Mesenchymal stem cell (in vitro differentiated cells and primary cell): ENCODE data around the gene ATP6AP2.

Source experiments
- DNase-seq: peaks from one replicate; pipeline ENCODE4 v3.0.0-alpha.2; 2013
- H2AFZ ChIP-seq: one replicate; pipeline ENCODE4 v1.6.1; 2013; ENCODE audit warnings: low read depth, mild to moderate bottlenecking, control low read depth, inconsistent platforms, low read length, moderate library complexity
- H2AK5ac ChIP-seq: 2 replicates; pipeline ENCODE4 v1.6.1; 2013; ENCODE audit warnings: low read length, moderate library complexity, mild to moderate bottlenecking, inconsistent platforms; ENCODE audit not compliant: severe bottlenecking
- H2BK120ac ChIP-seq: one replicate; pipeline ENCODE4 v1.6.1; 2013; ENCODE audit warnings: low read depth, mild to moderate bottlenecking, inconsistent platforms, low read length, moderate library complexity
- H2BK12ac ChIP-seq, 2 experiments: one replicate each; pipeline ENCODE4 v1.6.1; 2013; ENCODE audit warnings: inconsistent platforms in 2 of 2, low read length in 2 of 2, mild to moderate bottlenecking in 2 of 2, moderate library complexity in 2 of 2, control low read depth in 1 of 2
- H2BK15ac ChIP-seq: one replicate; pipeline ENCODE4 v1.6.1; 2013; ENCODE audit warnings: mild to moderate bottlenecking, low read depth, inconsistent platforms; ENCODE audit not compliant: poor library complexity, severe bottlenecking
- H2BK5ac ChIP-seq: 2 replicates; pipeline ENCODE4 v1.6.1; 2013; ENCODE audit warnings: low read depth, mild to moderate bottlenecking, low read length, control low read depth, inconsistent platforms; ENCODE audit not compliant: poor library complexity, severe bottlenecking
- H3K14ac ChIP-seq, 2 experiments: one replicate each; pipeline ENCODE4 v1.6.1; 2013; ENCODE audit warnings: inconsistent platforms in 2 of 2, low read length in 2 of 2, control low read depth in 1 of 2, mild to moderate bottlenecking in 1 of 2, moderate library complexity in 1 of 2
- H3K18ac ChIP-seq, 2 experiments: one replicate each; pipeline ENCODE4 v1.6.1; 2013; ENCODE audit warnings: inconsistent platforms in 2 of 2, low read length in 2 of 2, control low read depth in 1 of 2, low read depth in 1 of 2, mild to moderate bottlenecking in 1 of 2
- H3K23ac ChIP-seq, 2 experiments: one replicate each; pipeline ENCODE4 v1.6.1; 2013; ENCODE audit warnings: inconsistent platforms in 2 of 2, low read length in 2 of 2, mild to moderate bottlenecking in 2 of 2, moderate library complexity in 2 of 2, control low read depth in 1 of 2
- H3K27ac ChIP-seq: 2 replicates; pipeline ENCODE4 v1.5.1; 2013; ENCODE audit warnings: mild to moderate bottlenecking, moderate library complexity, low read length, control low read depth, inconsistent platforms; ENCODE audit not compliant: poor library complexity, severe bottlenecking
- H3K27me3 ChIP-seq, 2 experiments: 2 replicates each; pipeline versions ENCODE4 v1.6.1 to v1.7.0; 2013; ENCODE audit warnings: low read length in 2 of 2, mild to moderate bottlenecking in 2 of 2, moderate library complexity in 2 of 2, control low read depth in 1 of 2, inconsistent platforms in 1 of 2; ENCODE audit not compliant: control insufficient read depth in 1 of 2, insufficient read depth in 1 of 2
- H3K36me3 ChIP-seq, 2 experiments: 2 replicates each; pipeline versions ENCODE4 v1.6.1 to v1.7.0; 2013; ENCODE audit warnings: low read length in 2 of 2, control low read depth in 1 of 2, inconsistent platforms in 1 of 2, low read depth in 1 of 2, mild to moderate bottlenecking in 1 of 2; ENCODE audit not compliant: insufficient read depth in 2 of 2, control insufficient read depth in 1 of 2
- H3K4ac ChIP-seq, 2 experiments: one replicate each; pipeline ENCODE4 v1.6.1; 2013; ENCODE audit warnings: inconsistent platforms in 2 of 2, low read length in 2 of 2, mild to moderate bottlenecking in 2 of 2, moderate library complexity in 2 of 2, control low read depth in 1 of 2, low read depth in 1 of 2
- H3K4me1 ChIP-seq: 2 replicates; pipeline ENCODE4 v1.6.1; 2013; ENCODE audit warnings: low read depth, low read length, control low read depth; ENCODE audit not compliant: control insufficient read depth, insufficient read depth
- H3K4me2 ChIP-seq: 2 replicates; pipeline ENCODE4 v1.6.1; 2013; ENCODE audit warnings: low read length, mild to moderate bottlenecking, inconsistent platforms; ENCODE audit not compliant: poor library complexity, severe bottlenecking
- H3K4me3 ChIP-seq, 2 experiments: 2 replicates each; pipeline versions ENCODE4 v1.5.1 to v1.7.0; 2013; ENCODE audit warnings: low read length in 2 of 2, mild to moderate bottlenecking in 2 of 2, control low read depth in 1 of 2, low read depth in 1 of 2; ENCODE audit not compliant: insufficient read depth in 1 of 2
- H3K79me1 ChIP-seq: replicated peaks from 2 replicates; pipeline ENCODE4 v1.6.1; 2013; ENCODE audit warnings: mild to moderate bottlenecking, control low read depth, low read length, inconsistent platforms; ENCODE audit not compliant: poor library complexity, severe bottlenecking
- H3K9ac ChIP-seq: 2 replicates; pipeline ENCODE4 v1.7.0; 2013; ENCODE audit warnings: mild to moderate bottlenecking, low read length, moderate library complexity
- H3K9me3 ChIP-seq: 2 replicates; pipeline ENCODE4 v1.7.0; 2013; ENCODE audit warnings: mild to moderate bottlenecking, low read length; ENCODE audit not compliant: control insufficient read depth
- H4K8ac ChIP-seq: one replicate; pipeline ENCODE4 v1.6.1; 2013; ENCODE audit warnings: inconsistent platforms, mild to moderate bottlenecking, low read length, moderate library complexity
- H4K91ac ChIP-seq: one replicate; pipeline ENCODE4 v1.6.1; 2013; ENCODE audit warnings: mild to moderate bottlenecking, low read length, inconsistent platforms
- WGBS: methylation state at CpG from one replicate; pipeline ENCODE4 v1.1.7; 2013; ENCODE audit warnings: mixed read lengths; 5-methylcytosine and 5-hydroxymethylcytosine counted together

The ATP6AP2 gene

GRCh38 chrX:40552768-40553167 is 28.0 kb upstream of the ATP6AP2 start:
- H3K79me1 ChIP-seq: no peaks in the 10 kb centered on the region
- no peak overlapping the region for H3K4ac ChIP-seq
- H2AK5ac ChIP-seq: no peak overlapping the region
- H2BK15ac ChIP-seq: no peak overlapping the region
- no peak overlapping the region for H3K4me3 ChIP-seq
- no peak overlapping the region for H4K91ac ChIP-seq
- H3K23ac ChIP-seq: no peak overlapping the region
- H3K4me2 ChIP-seq: no peak overlapping the region
- no peak overlapping the region for H2BK120ac ChIP-seq
- H2BK12ac ChIP-seq: no peak overlapping the region
- WGBS: 78% methylated on average over 1 of the region's 5 CpGs
- peak; percentile 26 for DNase-seq
- H2AFZ ChIP-seq: no peak overlapping the region
- H3K14ac ChIP-seq: no peak overlapping the region
- H3K36me3 ChIP-seq: no peaks in the 10 kb centered on the region
- no peaks in the 10 kb centered on the region for H3K9me3 ChIP-seq
- no peak overlapping the region for H3K18ac ChIP-seq
- H3K27me3 ChIP-seq: peaks cover 7 to 54% of the 10 kb centered on the region in 2 experiments
- H4K8ac ChIP-seq: no peak overlapping the region
- H3K4me1 ChIP-seq: peaks cover 4% of the 10 kb centered on the region
- H3K27ac ChIP-seq: no peak overlapping the region
- no peak overlapping the region for H2BK5ac ChIP-seq
- H3K9ac ChIP-seq: no peak overlapping the region

- H2AK5ac ChIP-seq: no peak overlapping the region
- H3K4me2 ChIP-seq: no peak overlapping the region
- no peak overlapping the region for H2BK15ac ChIP-seq
- H3K36me3 ChIP-seq: no peaks in the 10 kb centered on the region
- no peak overlapping the region for H3K18ac ChIP-seq
- H2BK120ac ChIP-seq: no peak overlapping the region
- no peak overlapping the region for H3K4me3 ChIP-seq
- H3K9me3 ChIP-seq: no peaks in the 10 kb centered on the region
- H4K91ac ChIP-seq: no peak overlapping the region
- H4K8ac ChIP-seq: no peak overlapping the region
- H2AFZ ChIP-seq: no peak overlapping the region
- no peak for DNase-seq
- H3K27ac ChIP-seq: no peak overlapping the region
- H3K23ac ChIP-seq: no peak overlapping the region
- H3K79me1 ChIP-seq: no peaks in the 10 kb centered on the region
- no peak overlapping the region for H3K9ac ChIP-seq
- H2BK12ac ChIP-seq: no peak overlapping the region
- no peak overlapping the region for H2BK5ac ChIP-seq
- H3K4ac ChIP-seq: no peak overlapping the region
- no peak overlapping the region for H3K14ac ChIP-seq
- 30% methylated on average over 3 of the region's 4 CpGs for WGBS
- H3K4me1 ChIP-seq: no peaks in the 10 kb centered on the region
- peaks cover 7 to 54% of the 10 kb centered on the region in 2 experiments for H3K27me3 ChIP-seq
These were observed 22.2 kb upstream of the ATP6AP2 start for GRCh38 chrX:40558590-40558989.

- no peak overlapping the region for H3K4ac ChIP-seq
- H3K14ac ChIP-seq: no peak overlapping the region
- H3K18ac ChIP-seq: no peak overlapping the region
- peaks cover 0 to 61% of the 10 kb centered on the region in 2 experiments for H3K27me3 ChIP-seq
- no peak overlapping the region for H2BK15ac ChIP-seq
- no peak overlapping the region for H2AK5ac ChIP-seq
- no peak overlapping the region for H4K8ac ChIP-seq
- no peaks in the 10 kb centered on the region for H3K9me3 ChIP-seq
- WGBS: 97% methylated on average over 7 of the region's 10 CpGs
- no peak overlapping the region for H4K91ac ChIP-seq
- H2AFZ ChIP-seq: no peak overlapping the region
- H3K4me2 ChIP-seq: no peak overlapping the region
- no peaks in the 10 kb centered on the region for H3K36me3 ChIP-seq
- no peak overlapping the region for H3K27ac ChIP-seq
- H2BK12ac ChIP-seq: no peak overlapping the region
- no peak for DNase-seq
- H3K79me1 ChIP-seq: no peaks in the 10 kb centered on the region
- no peak overlapping the region for H3K9ac ChIP-seq
- no peak overlapping the region for H3K4me3 ChIP-seq
- no peak overlapping the region for H2BK5ac ChIP-seq
- no peak overlapping the region for H2BK120ac ChIP-seq
- no peak overlapping the region for H3K23ac ChIP-seq
- no peaks in the 10 kb centered on the region for H3K4me1 ChIP-seq
These were observed 17.0 kb upstream of the ATP6AP2 start for GRCh38 chrX:40563784-40564183.

- WGBS: 63% methylated on average over 1 of the region's 4 CpGs
- no peak overlapping the region for H3K4me3 ChIP-seq
- no peaks in the 10 kb centered on the region for H3K36me3 ChIP-seq
- no peak overlapping the region for H3K4ac ChIP-seq
- no peaks in the 10 kb centered on the region for H3K79me1 ChIP-seq
- no peak overlapping the region for H4K8ac ChIP-seq
- no peak overlapping the region for H2AFZ ChIP-seq
- no peak overlapping the region for H3K18ac ChIP-seq
- no peak overlapping the region for H2BK5ac ChIP-seq
- no peak overlapping the region for H3K14ac ChIP-seq
- H2BK12ac ChIP-seq: no peak overlapping the region
- no peak for DNase-seq
- H2AK5ac ChIP-seq: no peak overlapping the region
- no peak overlapping the region for H4K91ac ChIP-seq
- H2BK120ac ChIP-seq: no peak overlapping the region
- no peaks in the 10 kb centered on the region for H3K9me3 ChIP-seq
- H3K4me1 ChIP-seq: no peaks in the 10 kb centered on the region
- no peak overlapping the region for H3K27ac ChIP-seq
- no peak overlapping the region for H2BK15ac ChIP-seq
- H3K27me3 ChIP-seq: peaks cover 0 to 63% of the 10 kb centered on the region in 2 experiments
- no peak overlapping the region for H3K9ac ChIP-seq
- H3K23ac ChIP-seq: no peak overlapping the region
- H3K4me2 ChIP-seq: no peak overlapping the region
These were observed 16.3 kb upstream of the ATP6AP2 start for GRCh38 chrX:40564447-40564846.
